Activated CD8-positive, alpha-beta memory T cell treated with anti-CD3 and anti-CD28 coated beads, Interleukin-2, amount 50 U/mL, for 1 hour (primary cell): ENCODE measurements around the gene TAF11L2.
"Not testable (repeated sequence)": the region's sequence is repeated elsewhere in the genome, so short reads cannot be mapped to it uniquely, and the experiment has no call there.

ENCODE experiments used
- DNase-seq: peaks from one replicate; pipeline ENCODE4 v3.0.0-alpha.2; 2020; ENCODE audit errors: extremely low read depth

Gene TAF11L2

DNA sequence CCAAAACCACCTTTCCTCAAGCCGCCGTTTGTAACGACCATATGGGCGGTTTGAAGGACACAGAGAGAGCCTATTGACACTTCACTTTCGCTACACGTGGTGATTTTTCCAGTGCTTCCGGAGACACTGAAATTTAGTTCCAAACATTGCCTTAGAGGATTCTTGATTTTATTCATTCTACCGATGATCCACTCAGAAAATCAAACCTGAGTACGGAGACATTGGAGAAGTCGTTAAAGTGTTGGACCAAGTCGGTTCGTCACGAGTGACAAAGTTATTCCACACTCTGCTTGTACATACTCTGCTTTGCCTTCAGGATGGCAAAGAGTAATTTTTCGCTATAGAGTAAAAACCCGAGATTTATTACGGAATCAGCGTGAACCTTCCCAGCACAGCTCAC, 28.5 kb downstream of the TAF11L2 start:
- not testable (repeated sequence) for DNase-seq

DNA sequence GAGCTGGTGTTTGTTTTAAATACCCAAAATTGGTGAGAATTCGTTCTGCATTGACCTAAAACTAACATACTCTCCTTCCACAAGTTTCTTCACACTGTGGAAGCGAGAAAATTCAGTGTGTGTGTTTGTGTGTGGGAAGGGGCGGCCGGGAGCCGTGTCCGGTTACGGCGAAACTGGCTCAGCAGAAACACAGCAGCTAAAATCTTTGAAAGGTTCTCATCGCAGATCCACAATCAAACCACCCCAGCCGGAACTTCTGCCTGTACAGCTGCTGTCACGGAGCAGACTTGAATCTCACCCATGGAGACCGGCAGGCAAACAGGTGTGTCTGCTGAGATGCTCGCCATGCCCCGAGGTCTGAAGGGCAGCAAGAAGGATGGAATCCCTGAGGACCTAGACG, 30.3 kb downstream of the TAF11L2 start, which contains the start of gene TAF11L6:
Gene TAF11L6 (plus strand): TSS at position 301 of the 400 bp plus-strand sequence.
- DNase-seq = not testable (repeated sequence)
